ENCODE measurements around the gene CCDC93.

- no peak for TF ChIP-seq EZH2 (IDR thresholded peaks at IDR 0.05; ENCODE audit: borderline replicate concordance, low read depth, low read length, poor library complexity, severe bottlenecking)
- TF ChIP-seq, protein P1, sequence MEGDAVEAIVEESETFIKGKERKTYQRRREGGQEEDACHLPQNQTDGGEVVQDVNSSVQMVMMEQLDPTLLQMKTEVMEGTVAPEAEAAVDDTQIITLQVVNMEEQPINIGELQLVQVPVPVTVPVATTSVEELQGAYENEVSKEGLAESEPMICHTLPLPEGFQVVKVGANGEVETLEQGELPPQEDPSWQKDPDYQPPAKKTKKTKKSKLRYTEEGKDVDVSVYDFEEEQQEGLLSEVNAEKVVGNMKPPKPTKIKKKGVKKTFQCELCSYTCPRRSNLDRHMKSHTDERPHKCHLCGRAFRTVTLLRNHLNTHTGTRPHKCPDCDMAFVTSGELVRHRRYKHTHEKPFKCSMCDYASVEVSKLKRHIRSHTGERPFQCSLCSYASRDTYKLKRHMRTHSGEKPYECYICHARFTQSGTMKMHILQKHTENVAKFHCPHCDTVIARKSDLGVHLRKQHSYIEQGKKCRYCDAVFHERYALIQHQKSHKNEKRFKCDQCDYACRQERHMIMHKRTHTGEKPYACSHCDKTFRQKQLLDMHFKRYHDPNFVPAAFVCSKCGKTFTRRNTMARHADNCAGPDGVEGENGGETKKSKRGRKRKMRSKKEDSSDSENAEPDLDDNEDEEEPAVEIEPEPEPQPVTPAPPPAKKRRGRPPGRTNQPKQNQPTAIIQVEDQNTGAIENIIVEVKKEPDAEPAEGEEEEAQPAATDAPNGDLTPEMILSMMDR (conservative IDR thresholded peaks at IDR 0.05; ENCODE audit: low read depth, low read length), result no peak
Observed at GRCh38 chr2:118055512-118056164, 41.8 kb upstream of the CCDC93 start.

Measured in A673 (cell line).